Thyroid gland (tissue), 4 donors: ENCODE measurements around the gene SCFD2.

ENCODE experiments used
- POLR2A ChIP-seq, 2 donors: fragments of 450-650 bp; IDR thresholded peaks; one replicate each; pipeline ENCODE4 v1.6.1; 2017; ENCODE audit warnings: antibody characterized with exemption in 2 of 2, mild to moderate bottlenecking in 2 of 2, moderate library complexity in 1 of 2
- TF ChIP-seq, protein P1 (sequence below), 6 experiments: fragments of 200-600 bp in 3 of 6; fragments of 450-650 bp in 3 of 6; sonication (generic) in 3 of 6; IDR thresholded peaks; one replicate each; pipeline ENCODE4 v1.5.1; 2016 to 2019; ENCODE audit warnings: antibody characterized with exemption in 6 of 6, mild to moderate bottlenecking in 2 of 6, inconsistent platforms in 1 of 6, moderate library complexity in 1 of 6

DNA sequence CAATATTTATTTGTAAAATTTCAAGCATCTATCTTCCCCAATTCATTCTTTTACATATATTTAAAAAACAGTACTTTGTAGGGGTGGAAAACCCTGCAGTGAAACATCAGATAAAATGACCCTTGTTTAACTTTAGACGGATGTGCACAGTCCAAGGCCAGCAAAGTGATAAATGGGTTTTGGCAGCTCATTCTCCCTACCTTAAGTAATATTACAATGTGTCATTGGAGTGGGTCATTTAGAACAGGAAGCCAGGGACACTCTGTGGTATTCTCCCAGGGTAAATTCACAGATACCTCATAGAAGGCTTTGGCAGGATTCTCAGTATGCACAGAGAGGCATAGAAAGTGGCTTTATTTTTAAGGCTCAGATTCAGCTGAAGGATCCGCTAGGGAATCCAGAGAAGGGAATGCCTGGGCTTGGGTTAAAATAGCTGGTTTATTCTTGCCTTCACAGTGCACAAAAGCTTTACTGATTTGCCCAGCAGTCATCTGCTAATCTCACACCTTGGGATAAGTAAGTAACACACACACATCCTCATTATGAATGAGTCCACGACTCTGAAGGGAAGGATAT is 297.0 kb downstream of the SCFD2 start:
- TF ChIP-seq POLR2A (IDR thresholded peaks at IDR 0.05), result no peak
- TF ChIP-seq, protein P1, sequence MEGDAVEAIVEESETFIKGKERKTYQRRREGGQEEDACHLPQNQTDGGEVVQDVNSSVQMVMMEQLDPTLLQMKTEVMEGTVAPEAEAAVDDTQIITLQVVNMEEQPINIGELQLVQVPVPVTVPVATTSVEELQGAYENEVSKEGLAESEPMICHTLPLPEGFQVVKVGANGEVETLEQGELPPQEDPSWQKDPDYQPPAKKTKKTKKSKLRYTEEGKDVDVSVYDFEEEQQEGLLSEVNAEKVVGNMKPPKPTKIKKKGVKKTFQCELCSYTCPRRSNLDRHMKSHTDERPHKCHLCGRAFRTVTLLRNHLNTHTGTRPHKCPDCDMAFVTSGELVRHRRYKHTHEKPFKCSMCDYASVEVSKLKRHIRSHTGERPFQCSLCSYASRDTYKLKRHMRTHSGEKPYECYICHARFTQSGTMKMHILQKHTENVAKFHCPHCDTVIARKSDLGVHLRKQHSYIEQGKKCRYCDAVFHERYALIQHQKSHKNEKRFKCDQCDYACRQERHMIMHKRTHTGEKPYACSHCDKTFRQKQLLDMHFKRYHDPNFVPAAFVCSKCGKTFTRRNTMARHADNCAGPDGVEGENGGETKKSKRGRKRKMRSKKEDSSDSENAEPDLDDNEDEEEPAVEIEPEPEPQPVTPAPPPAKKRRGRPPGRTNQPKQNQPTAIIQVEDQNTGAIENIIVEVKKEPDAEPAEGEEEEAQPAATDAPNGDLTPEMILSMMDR (IDR thresholded peaks at IDR 0.05), result no peak
